GM06990 (cell line): Measurements from ENCODE around the gene CREB3L2.

ENCODE experiments used
- DNase-seq: peaks from one replicate; pipeline ENCODE4 v3.0.0-alpha.2; 2011; ENCODE audit not compliant: insufficient read length; ENCODE audit errors: extremely low read depth
- H3K27me3 ChIP-seq: replicated peaks from 2 replicates; pipeline ENCODE4 v1.6.0; 2011; ENCODE audit warnings: low read length; ENCODE audit not compliant: control insufficient read depth, insufficient read depth
- H3K36me3 ChIP-seq: 2 replicates; pipeline ENCODE4 v1.5.1; 2011; ENCODE audit warnings: low read length; ENCODE audit not compliant: control insufficient read depth, insufficient read depth
- H3K4me3 ChIP-seq: replicated peaks from 2 replicates; pipeline ENCODE4 v1.5.1; 2011; ENCODE audit warnings: low read depth, mild to moderate bottlenecking, control low read depth, low read length
- TF ChIP-seq, protein P1 (sequence below): IDR thresholded peaks from 2 replicates; pipeline ENCODE4 v1.5.1; 2011; ENCODE audit warnings: low read length, control low read depth, mild to moderate bottlenecking, inconsistent platforms; ENCODE audit not compliant: insufficient read depth, poor library complexity, severe bottlenecking

Gene CREB3L2

DNA sequence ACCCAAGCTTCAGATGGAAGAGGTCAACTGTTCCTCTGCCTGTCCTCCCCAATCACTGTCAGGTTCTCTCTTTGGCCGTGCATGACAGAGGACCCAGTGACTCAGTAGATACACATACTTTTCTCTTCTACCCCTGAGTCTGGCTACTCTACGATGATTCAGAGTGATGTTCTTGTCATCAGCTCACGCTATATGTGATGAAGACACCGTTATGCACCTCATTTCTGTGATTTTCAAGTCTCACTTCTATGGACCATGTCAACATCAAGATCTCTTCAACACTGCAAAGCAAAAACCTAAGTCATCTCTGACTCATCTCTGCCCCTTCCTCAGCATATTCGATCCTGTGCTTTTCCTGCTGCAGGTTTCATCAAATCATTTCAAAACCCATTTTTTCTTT is 78.5 kb downstream of the CREB3L2 start:
- TF ChIP-seq, protein P1, sequence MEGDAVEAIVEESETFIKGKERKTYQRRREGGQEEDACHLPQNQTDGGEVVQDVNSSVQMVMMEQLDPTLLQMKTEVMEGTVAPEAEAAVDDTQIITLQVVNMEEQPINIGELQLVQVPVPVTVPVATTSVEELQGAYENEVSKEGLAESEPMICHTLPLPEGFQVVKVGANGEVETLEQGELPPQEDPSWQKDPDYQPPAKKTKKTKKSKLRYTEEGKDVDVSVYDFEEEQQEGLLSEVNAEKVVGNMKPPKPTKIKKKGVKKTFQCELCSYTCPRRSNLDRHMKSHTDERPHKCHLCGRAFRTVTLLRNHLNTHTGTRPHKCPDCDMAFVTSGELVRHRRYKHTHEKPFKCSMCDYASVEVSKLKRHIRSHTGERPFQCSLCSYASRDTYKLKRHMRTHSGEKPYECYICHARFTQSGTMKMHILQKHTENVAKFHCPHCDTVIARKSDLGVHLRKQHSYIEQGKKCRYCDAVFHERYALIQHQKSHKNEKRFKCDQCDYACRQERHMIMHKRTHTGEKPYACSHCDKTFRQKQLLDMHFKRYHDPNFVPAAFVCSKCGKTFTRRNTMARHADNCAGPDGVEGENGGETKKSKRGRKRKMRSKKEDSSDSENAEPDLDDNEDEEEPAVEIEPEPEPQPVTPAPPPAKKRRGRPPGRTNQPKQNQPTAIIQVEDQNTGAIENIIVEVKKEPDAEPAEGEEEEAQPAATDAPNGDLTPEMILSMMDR: no peak
- DNase-seq: no peak
- Histone ChIP-seq H3K27me3 (no peaks in the 10 kb centered on the region), H3K4me3 (no peak overlapping the region), H3K36me3 (peaks cover 11% of the 10 kb centered on the region)

DNA sequence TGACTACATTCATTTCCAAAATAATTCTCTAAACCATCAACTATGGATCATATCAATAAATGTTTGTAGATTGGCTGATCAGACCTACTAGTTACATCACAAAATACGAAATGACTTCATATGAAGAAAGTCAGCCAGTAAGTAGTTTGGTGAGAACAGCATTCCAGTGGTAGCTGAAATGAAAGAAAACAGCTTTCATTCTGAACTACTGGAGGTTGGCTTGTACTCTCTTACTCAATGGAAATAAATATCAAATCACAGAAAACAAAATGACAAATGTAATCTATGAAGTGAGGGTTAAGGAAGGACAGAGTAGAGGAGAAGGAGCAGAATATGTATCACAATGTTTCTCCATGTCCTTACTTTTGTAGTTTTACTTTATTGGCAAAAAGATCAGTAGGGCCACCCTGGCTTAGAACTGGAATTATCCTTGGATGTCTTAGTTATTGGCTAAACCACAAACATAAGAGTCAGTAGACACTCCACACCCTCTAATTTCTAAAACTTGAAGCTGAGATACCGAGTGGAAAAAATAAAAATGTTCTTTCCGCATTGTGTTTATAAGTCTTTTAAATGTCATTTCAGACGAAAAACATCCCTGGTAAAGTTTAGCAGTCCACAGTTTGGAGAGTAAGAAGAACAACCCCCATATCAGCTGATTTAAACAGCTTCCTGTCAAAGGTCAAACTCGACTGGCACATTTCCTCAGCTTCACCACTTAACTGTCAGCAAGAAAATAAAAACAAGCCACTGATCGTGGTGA is 81.1 kb downstream of the CREB3L2 start:
- H3K27me3 ChIP-seq: no peaks in the 10 kb centered on the region
- H3K4me3 ChIP-seq: no peak overlapping the region
- no peak for DNase-seq
- H3K36me3 ChIP-seq: peaks cover 5% of the 10 kb centered on the region
- TF ChIP-seq, protein P1: no peak

DNA sequence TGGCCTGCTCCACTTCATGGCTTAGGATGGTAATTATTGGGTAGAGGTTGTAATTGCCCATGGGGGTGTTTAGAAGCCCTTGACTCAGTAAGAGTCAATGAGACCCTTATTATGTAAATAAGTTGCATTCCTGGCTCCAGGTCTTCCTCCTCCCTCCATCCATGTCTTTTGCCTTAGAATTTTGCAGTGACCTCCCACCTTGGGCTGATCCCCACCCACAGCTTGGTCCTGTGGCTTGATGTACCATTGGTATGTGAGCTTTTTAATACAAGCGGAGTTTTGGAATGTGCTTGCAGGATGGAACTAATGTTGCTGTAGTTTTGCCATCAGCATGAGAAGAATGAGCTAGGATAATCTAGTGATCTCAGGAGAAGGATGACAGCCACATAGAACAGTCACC is 81.9 kb downstream of the CREB3L2 start:
- no peak for DNase-seq
- Histone ChIP-seq H3K27me3 (no peaks in the 10 kb centered on the region), H3K36me3 (peaks cover 7% of the 10 kb centered on the region), H3K4me3 (no peak overlapping the region)
- TF ChIP-seq, protein P1: no peak

DNA sequence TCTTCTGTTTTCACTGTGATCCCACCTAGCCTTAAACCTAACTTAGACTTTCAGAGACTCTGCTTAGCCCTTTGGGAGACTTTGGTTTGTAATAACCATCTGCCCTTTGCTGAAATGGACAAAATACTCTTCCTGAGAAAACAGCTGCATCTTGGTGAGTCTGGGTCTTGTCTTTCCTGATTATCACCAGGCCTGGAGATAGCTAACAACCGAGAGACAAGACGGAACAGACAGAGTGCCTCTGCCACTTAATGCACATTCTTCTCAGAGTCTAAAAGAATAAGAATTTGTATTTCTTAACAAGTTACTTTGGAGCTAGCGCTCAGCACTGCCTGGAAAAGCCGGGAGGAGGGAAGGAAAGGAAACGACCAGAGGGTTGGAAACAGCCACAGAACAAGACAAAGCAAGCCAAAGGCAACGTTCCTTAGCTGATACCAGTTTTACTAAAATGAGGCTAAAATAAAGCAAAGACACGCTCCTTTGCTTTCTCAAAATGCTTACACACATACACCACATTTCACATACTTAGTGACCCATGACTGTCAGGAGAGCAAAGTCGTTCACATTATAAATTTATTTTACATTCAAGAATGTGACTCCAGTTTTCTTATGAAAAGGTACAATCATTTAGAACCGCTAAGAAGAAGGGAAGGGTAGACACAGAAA is 84.8 kb downstream of the CREB3L2 start:
- Histone ChIP-seq H3K4me3 (peak overlapping the region; percentile 50), H3K27me3 (no peaks in the 10 kb centered on the region), H3K36me3 (peaks cover 15% of the 10 kb centered on the region)
- DNase-seq: no peak
- TF ChIP-seq, protein P1: no peak

DNA sequence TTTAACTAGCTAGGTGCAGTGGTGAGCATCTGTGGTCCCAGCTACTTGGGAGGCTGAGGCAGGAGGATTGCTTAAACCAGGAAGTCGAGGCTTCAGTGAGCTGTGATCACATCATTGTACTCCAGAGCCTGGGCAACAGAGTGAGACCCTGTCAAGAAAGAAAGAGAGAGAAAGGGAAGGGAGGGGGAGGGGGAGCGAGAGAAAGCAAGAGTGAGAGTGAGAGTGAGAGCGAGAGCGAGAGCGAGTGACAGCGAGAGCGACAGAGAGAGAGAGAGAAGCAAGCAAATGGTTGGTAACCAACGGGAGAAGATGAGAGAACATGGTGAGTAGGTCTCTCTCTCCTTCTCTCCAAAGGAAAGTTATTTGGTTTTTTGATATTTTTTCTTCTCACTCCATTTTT is 85.3 kb downstream of the CREB3L2 start:
- Histone ChIP-seq H3K27me3 (no peaks in the 10 kb centered on the region), H3K4me3 (peak overlapping the region; percentile 50), H3K36me3 (peaks cover 12% of the 10 kb centered on the region)
- no peak for DNase-seq
- TF ChIP-seq, protein P1: no peak
